ENCODE data around the gene RIC8A.

Gene RIC8A

GRCh38 chr11:221539-221938 is 14.0 kb downstream of the RIC8A start:
- no peak for TF ChIP-seq EP300 (IDR thresholded peaks at IDR 0.05; ENCODE audit: borderline replicate concordance)
- TF ChIP-seq CREB1 (IDR thresholded peaks at IDR 0.05; ENCODE audit: low read depth), result no peak
- no peak for TF ChIP-seq MAX (IDR thresholded peaks at IDR 0.05)
- TF ChIP-seq TAF1 (IDR thresholded peaks at IDR 0.05; ENCODE audit: low read depth), result no peak
- TF ChIP-seq TCF12 (IDR thresholded peaks at IDR 0.05; ENCODE audit: low read depth), result no peak
- no peak for TF ChIP-seq YY1 (IDR thresholded peaks at IDR 0.05; ENCODE audit: low read depth)
- TF ChIP-seq CEBPB (IDR thresholded peaks at IDR 0.05), result no peak
- TF ChIP-seq FOXM1 (IDR thresholded peaks at IDR 0.05; ENCODE audit: borderline replicate concordance, low read depth), result no peak
- TF ChIP-seq TEAD4 (IDR thresholded peaks at IDR 0.05), result no peak
- TF ChIP-seq ZBTB7A (IDR thresholded peaks at IDR 0.05; ENCODE audit: low read depth), result no peak
- TF ChIP-seq, protein P1, sequence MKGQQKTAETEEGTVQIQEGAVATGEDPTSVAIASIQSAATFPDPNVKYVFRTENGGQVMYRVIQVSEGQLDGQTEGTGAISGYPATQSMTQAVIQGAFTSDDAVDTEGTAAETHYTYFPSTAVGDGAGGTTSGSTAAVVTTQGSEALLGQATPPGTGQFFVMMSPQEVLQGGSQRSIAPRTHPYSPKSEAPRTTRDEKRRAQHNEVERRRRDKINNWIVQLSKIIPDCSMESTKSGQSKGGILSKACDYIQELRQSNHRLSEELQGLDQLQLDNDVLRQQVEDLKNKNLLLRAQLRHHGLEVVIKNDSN (IDR thresholded peaks at IDR 0.05), result no peak
- TF ChIP-seq NFIC (IDR thresholded peaks at IDR 0.05), result no peak
- TF ChIP-seq, protein P2, sequence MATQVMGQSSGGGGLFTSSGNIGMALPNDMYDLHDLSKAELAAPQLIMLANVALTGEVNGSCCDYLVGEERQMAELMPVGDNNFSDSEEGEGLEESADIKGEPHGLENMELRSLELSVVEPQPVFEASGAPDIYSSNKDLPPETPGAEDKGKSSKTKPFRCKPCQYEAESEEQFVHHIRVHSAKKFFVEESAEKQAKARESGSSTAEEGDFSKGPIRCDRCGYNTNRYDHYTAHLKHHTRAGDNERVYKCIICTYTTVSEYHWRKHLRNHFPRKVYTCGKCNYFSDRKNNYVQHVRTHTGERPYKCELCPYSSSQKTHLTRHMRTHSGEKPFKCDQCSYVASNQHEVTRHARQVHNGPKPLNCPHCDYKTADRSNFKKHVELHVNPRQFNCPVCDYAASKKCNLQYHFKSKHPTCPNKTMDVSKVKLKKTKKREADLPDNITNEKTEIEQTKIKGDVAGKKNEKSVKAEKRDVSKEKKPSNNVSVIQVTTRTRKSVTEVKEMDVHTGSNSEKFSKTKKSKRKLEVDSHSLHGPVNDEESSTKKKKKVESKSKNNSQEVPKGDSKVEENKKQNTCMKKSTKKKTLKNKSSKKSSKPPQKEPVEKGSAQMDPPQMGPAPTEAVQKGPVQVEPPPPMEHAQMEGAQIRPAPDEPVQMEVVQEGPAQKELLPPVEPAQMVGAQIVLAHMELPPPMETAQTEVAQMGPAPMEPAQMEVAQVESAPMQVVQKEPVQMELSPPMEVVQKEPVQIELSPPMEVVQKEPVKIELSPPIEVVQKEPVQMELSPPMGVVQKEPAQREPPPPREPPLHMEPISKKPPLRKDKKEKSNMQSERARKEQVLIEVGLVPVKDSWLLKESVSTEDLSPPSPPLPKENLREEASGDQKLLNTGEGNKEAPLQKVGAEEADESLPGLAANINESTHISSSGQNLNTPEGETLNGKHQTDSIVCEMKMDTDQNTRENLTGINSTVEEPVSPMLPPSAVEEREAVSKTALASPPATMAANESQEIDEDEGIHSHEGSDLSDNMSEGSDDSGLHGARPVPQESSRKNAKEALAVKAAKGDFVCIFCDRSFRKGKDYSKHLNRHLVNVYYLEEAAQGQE (IDR thresholded peaks at IDR 0.05; ENCODE audit: low read depth), result no peak
- no peak for TF ChIP-seq EGR1 (IDR thresholded peaks at IDR 0.05)
- no peak for TF ChIP-seq RAD21 (IDR thresholded peaks at IDR 0.05; ENCODE audit: low read depth)

GRCh38 chr11:221998-222789 is 14.7 kb downstream of the RIC8A start:
- no peak for TF ChIP-seq ZBTB7A (IDR thresholded peaks at IDR 0.05; ENCODE audit: low read depth)
- no peak for TF ChIP-seq EP300 (IDR thresholded peaks at IDR 0.05; ENCODE audit: borderline replicate concordance)
- TF ChIP-seq, protein P1 (IDR thresholded peaks at IDR 0.05), result no peak
- no peak for TF ChIP-seq TEAD4 (IDR thresholded peaks at IDR 0.05)
- no peak for TF ChIP-seq YY1 (IDR thresholded peaks at IDR 0.05; ENCODE audit: low read depth)
- TF ChIP-seq, protein P2 (IDR thresholded peaks at IDR 0.05; ENCODE audit: low read depth), result no peak
- no peak for TF ChIP-seq FOXM1 (IDR thresholded peaks at IDR 0.05; ENCODE audit: borderline replicate concordance, low read depth)
- no peak for TF ChIP-seq MAX (IDR thresholded peaks at IDR 0.05)
- TF ChIP-seq CREB1 (IDR thresholded peaks at IDR 0.05; ENCODE audit: low read depth), result no peak
- no peak for TF ChIP-seq TAF1 (IDR thresholded peaks at IDR 0.05; ENCODE audit: low read depth)
- no peak for TF ChIP-seq NFIC (IDR thresholded peaks at IDR 0.05)
- TF ChIP-seq CEBPB (IDR thresholded peaks at IDR 0.05), result no peak
- no peak for TF ChIP-seq EGR1 (IDR thresholded peaks at IDR 0.05)

DNA sequence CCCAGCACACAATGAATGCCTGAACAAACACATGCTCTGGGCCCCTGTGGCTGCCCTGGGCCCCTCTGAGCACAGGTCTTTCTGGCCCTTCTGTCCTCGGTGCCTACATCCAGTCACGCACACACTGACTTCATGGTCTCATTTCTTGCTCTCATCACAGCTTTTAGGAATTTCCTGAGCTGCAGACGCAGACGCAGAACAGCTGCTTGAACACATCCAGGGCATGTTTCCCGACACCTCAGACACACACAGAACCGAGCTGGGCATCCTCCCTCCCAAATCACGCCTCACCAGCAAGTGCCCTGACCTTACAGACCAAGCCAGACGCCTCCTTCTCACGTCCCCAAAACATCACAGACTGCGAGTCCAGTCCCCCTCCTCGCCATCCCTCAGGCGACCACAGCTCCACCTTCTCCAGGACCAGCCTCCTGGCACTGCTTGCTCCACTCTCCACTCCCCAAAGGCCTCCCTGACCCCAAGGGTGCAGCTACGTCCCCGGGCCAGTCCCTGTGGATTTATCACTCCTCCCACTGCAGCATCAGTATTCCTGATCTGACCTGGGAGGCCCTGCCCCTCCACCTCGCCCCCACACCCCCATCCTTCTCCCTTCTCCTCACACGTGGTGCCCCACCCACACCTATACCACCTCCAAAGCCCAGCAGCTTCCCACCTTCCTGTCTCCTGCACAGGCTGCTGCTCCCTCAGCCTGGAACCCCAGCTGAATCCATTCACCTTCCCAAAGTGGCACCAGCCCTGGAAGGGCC is 15.7 kb downstream of the RIC8A start:
- TF ChIP-seq CREB1 (IDR thresholded peaks at IDR 0.05; ENCODE audit: low read depth), result no peak
- TF ChIP-seq NFIC (IDR thresholded peaks at IDR 0.05), result no peak
- TF ChIP-seq TAF1 (IDR thresholded peaks at IDR 0.05; ENCODE audit: low read depth), result no peak
- TF ChIP-seq CEBPB (IDR thresholded peaks at IDR 0.05), result no peak
- TF ChIP-seq EP300 (IDR thresholded peaks at IDR 0.05; ENCODE audit: borderline replicate concordance), result no peak
- no peak for TF ChIP-seq YY1 (IDR thresholded peaks at IDR 0.05; ENCODE audit: low read depth)
- TF ChIP-seq FOXM1 (IDR thresholded peaks at IDR 0.05; ENCODE audit: borderline replicate concordance, low read depth), result no peak
- TF ChIP-seq MAX (IDR thresholded peaks at IDR 0.05), result no peak
- no peak for TF ChIP-seq TEAD4 (IDR thresholded peaks at IDR 0.05)

- TF ChIP-seq, protein P2 (IDR thresholded peaks at IDR 0.05; ENCODE audit: low read depth), result no peak
- TF ChIP-seq CREB1 (IDR thresholded peaks at IDR 0.05; ENCODE audit: low read depth) (no peak), CEBPB (IDR thresholded peaks at IDR 0.05) (no peak), MAX (IDR thresholded peaks at IDR 0.05) (no peak), TAF1 (IDR thresholded peaks at IDR 0.05; ENCODE audit: low read depth) (no peak), TCF12 (IDR thresholded peaks at IDR 0.05; ENCODE audit: low read depth) (no peak)
Measured at GRCh38 chr11:223884-224283, 16.4 kb downstream of the RIC8A start.

Data from Ishikawa (cell line).